ENCODE results near the gene SEL1L3. TPM values are rescaled to one million over a fixed set of nuclear protein-coding genes. Genes with fewer than 3 reads are reported as not detected.

SEL1L3 gene
- total and polyA plus RNA-seq, 2 donors (not counting 1 experiment from before 2014, with no cell fraction given), result 13.2 to 56.3 TPM

GRCh38 chr4:25827373-25827772, 35.4 kb downstream of the SEL1L3 start:
- TF ChIP-seq EZH2 (IDR thresholded peaks at IDR 0.05; ENCODE audit: low read length, missing control alignments) (no peak), CTCF (conservative IDR thresholded peaks at IDR 0.05 in 1 of 2, IDR thresholded peaks at IDR 0.05 in 1 of 2; ENCODE audit: low read depth in 1 of 2, low read length in 2 of 2) (no peak)
- H3K36me3 ChIP-seq (ENCODE audit: control insufficient read depth, insufficient read depth, low read length), result no peaks in the 10 kb centered on the region
- H3K27ac ChIP-seq (ENCODE audit: insufficient read depth, low read length), result no peak overlapping the region
- no peaks in the 10 kb centered on the region for H3K9me3 ChIP-seq (ENCODE audit: control insufficient read depth, insufficient read depth, low read depth, low read length)
- no peak overlapping the region for H3K4me2 ChIP-seq (ENCODE audit: extremely low read depth, insufficient read depth, low read length)
- H3K9ac ChIP-seq (ENCODE audit: insufficient read depth, low read length), result no peak overlapping the region
- H3K4me3 ChIP-seq (replicated peaks in 1 of 4; ENCODE audit: control extremely low read depth in 1 of 4, insufficient read depth in 1 of 4, low read depth in 3 of 4, low read length in 4 of 4), result no peak overlapping the region
- DNase-seq (ENCODE audit: low read depth in 2 of 2), result no peak
- H2AFZ ChIP-seq (ENCODE audit: low read length), result no peak overlapping the region
- no peaks in the 10 kb centered on the region for H4K20me1 ChIP-seq (ENCODE audit: control insufficient read depth, extremely low read depth, insufficient read depth, low read length)
- no peaks in the 10 kb centered on the region for H3K27me3 ChIP-seq (ENCODE audit: control insufficient read depth, insufficient read depth, low read length)
- H3K4me1 ChIP-seq (ENCODE audit: control insufficient read depth, extremely low read depth, insufficient read depth, low read length), result no peaks in the 10 kb centered on the region
- no peaks in the 10 kb centered on the region for H3K79me2 ChIP-seq (ENCODE audit: control insufficient read depth, insufficient read depth, low read length)

GRCh38 chr4:25826074-25826752, 36.6 kb downstream of the SEL1L3 start:
- no peak for DNase-seq (ENCODE audit: low read depth in 2 of 2)
- Histone ChIP-seq H2AFZ (ENCODE audit: low read length) (no peak overlapping the region), H3K4me1 (ENCODE audit: control insufficient read depth, extremely low read depth, insufficient read depth, low read length) (no peaks in the 10 kb centered on the region), H3K36me3 (ENCODE audit: control insufficient read depth, insufficient read depth, low read length) (no peaks in the 10 kb centered on the region), H3K9ac (ENCODE audit: insufficient read depth, low read length) (no peak overlapping the region), H3K4me2 (ENCODE audit: extremely low read depth, insufficient read depth, low read length) (no peak overlapping the region), H3K4me3 (replicated peaks in 1 of 4; ENCODE audit: control extremely low read depth in 1 of 4, insufficient read depth in 1 of 4, low read depth in 3 of 4, low read length in 4 of 4) (no peak overlapping the region), H3K79me2 (ENCODE audit: control insufficient read depth, insufficient read depth, low read length) (no peaks in the 10 kb centered on the region), H3K27me3 (ENCODE audit: control insufficient read depth, insufficient read depth, low read length) (no peaks in the 10 kb centered on the region), H3K27ac (ENCODE audit: insufficient read depth, low read length) (no peak overlapping the region), H4K20me1 (ENCODE audit: control insufficient read depth, extremely low read depth, insufficient read depth, low read length) (no peaks in the 10 kb centered on the region), H3K9me3 (ENCODE audit: control insufficient read depth, insufficient read depth, low read depth, low read length) (no peaks in the 10 kb centered on the region)
- TF ChIP-seq EZH2 (IDR thresholded peaks at IDR 0.05; ENCODE audit: low read length, missing control alignments) (no peak), CTCF (conservative IDR thresholded peaks at IDR 0.05 in 1 of 2, IDR thresholded peaks at IDR 0.05 in 1 of 2; ENCODE audit: low read depth in 1 of 2, low read length in 2 of 2) (no peak)

- no peaks in the 10 kb centered on the region for H4K20me1 ChIP-seq (ENCODE audit: control insufficient read depth, extremely low read depth, insufficient read depth, low read length)
- no peak overlapping the region for H3K4me3 ChIP-seq (replicated peaks in 1 of 4; ENCODE audit: control extremely low read depth in 1 of 4, insufficient read depth in 1 of 4, low read depth in 3 of 4, low read length in 4 of 4)
- H3K79me2 ChIP-seq (ENCODE audit: control insufficient read depth, insufficient read depth, low read length), result no peaks in the 10 kb centered on the region
- no peak overlapping the region for H3K9ac ChIP-seq (ENCODE audit: insufficient read depth, low read length)
- no peaks in the 10 kb centered on the region for H3K27me3 ChIP-seq (ENCODE audit: control insufficient read depth, insufficient read depth, low read length)
- H3K9me3 ChIP-seq (ENCODE audit: control insufficient read depth, insufficient read depth, low read depth, low read length), result no peaks in the 10 kb centered on the region
- H3K4me2 ChIP-seq (ENCODE audit: extremely low read depth, insufficient read depth, low read length), result no peak overlapping the region
- no peaks in the 10 kb centered on the region for H3K36me3 ChIP-seq (ENCODE audit: control insufficient read depth, insufficient read depth, low read length)
- no peak overlapping the region for H2AFZ ChIP-seq (ENCODE audit: low read length)
- TF ChIP-seq CTCF (conservative IDR thresholded peaks at IDR 0.05 in 1 of 2, IDR thresholded peaks at IDR 0.05 in 1 of 2; ENCODE audit: low read depth in 1 of 2, low read length in 2 of 2) (no peak), EZH2 (IDR thresholded peaks at IDR 0.05; ENCODE audit: low read length, missing control alignments) (no peak)
- DNase-seq (ENCODE audit: low read depth in 2 of 2), result no peak
- H3K27ac ChIP-seq (ENCODE audit: insufficient read depth, low read length), result no peak overlapping the region
- peaks cover 2% of the 10 kb centered on the region for H3K4me1 ChIP-seq (ENCODE audit: control insufficient read depth, extremely low read depth, insufficient read depth, low read length)
Observed at GRCh38 chr4:25823632-25824031, 39.2 kb downstream of the SEL1L3 start.
